HG03457 (cell line): ENCODE measurements around the gene GTSE1.

Experiments used
- ATAC-seq: cut with Tn5 transposase; IDR thresholded peaks from one replicate; pipeline ENCODE4 v1.9.1; 2021; ENCODE audit warnings: moderate number of reproducible peaks; ENCODE audit not compliant: unreplicated experiment

The GTSE1 gene

DNA sequence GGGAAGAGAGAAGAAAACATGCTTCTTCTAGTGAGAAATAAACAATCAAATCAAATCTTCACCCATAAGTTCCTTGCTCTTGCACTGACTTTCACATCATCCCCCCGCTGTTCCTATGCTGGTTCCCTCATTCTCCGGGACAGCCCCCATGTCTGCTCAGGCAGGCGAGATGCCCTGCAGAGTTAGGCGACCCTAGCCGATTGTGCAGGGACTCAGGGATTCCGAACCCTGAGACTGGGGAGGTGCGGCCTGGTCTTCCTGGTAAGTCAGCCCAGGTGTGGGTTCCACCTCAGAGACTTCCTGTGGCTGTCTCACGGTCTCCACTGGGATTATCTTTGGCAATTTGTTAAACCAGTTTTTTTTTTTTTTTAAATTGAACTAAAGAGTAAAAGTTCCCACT, 22.3 kb upstream of the GTSE1 start:
- no peak for ATAC-seq

DNA sequence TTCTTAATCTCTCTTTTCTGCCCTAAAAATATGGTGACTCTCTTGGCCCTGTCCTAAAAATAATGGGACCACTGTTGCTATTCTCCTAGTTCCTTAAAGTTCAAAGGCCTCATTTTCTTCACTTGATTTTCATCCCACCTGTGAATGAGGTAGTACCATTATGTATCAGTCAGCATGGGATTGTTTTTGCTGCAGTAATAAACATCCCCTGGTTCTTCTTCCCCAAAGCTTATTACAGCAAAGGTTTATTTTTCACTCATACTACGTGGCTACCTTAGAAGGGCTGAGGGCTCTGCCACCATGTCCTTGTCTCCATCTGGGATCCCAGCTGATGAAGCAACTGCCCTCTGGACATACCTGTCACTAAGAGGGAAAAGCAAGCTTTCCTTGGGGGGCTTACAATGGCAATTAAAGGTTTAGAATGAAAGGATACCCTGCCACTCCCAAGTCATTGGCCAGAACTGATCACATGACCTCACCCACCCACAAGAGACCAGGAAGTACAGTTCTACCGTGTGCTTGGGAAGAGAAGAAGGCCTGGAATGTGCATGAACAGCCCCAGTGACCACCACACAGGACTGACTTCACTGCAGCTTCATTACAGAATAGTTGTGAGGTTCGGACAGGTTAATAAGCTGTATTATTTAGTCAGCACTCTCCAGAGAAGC, 21.1 kb upstream of the GTSE1 start:
- ATAC-seq: no peak

DNA sequence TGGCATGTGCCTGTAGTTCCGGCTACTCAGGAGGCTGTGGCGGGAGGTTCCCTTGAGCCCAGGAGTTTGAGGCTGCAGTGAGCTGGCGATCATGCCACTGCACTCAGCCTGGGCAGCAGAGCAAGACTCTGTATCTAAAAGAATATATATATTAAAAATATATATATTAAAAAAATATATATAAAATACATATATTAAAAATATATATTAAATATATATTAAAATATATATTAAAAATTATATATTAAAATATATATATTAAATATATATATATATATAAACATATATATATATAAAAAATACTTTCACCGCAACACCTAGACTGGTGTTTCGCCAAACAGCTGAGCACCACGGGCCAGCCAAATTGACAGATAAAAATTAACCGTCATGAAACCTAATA, 20.1 kb upstream of the GTSE1 start:
- no peak for ATAC-seq

DNA sequence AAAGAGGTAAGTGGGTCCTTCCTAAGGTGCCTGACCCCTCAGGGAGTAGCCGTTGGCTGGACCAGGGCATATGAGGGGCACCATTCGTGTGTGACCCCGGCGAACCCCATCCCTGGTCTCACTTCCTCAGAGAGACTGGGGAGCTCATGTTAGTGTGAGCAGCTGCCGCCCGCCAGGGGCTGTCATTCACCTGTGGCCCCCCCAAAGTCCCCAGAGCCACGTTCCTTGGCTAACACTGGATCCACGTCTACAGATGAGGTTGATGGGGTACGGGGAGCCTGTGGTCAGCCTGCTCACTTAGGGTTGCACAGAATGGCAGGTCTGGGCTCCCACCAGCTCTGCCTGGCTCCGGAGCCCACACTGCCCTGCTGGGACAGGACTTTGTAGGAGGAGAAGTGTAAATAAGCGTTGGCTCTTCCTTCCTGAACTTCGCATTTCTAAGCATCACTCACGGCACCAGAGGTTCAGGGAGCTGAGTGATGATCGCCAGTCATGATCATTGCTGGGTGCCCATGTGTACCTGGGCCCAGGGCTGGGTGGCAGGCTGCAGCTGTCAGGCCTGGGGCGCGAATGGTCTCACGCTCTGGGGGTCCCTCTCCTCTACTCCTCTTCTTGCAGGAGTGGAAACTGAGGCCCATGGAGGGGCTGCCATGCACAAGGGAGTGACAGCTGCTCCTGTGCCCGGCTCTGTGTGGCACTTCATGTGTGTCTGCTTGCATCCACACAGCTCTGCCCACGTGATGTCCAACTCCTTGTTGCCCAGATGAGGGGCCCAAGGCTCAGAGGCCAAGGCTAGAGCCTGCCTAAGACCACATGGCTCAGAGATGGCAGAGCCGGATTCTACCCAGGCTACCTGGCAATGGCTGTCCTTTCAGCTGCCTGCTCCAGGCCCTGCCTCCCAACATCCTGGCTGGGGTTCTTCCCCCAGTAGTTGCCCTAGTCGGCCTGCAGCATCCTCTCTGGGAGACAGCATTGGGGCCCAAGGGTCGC, 17.7 kb upstream of the GTSE1 start:
- no peak for ATAC-seq

DNA sequence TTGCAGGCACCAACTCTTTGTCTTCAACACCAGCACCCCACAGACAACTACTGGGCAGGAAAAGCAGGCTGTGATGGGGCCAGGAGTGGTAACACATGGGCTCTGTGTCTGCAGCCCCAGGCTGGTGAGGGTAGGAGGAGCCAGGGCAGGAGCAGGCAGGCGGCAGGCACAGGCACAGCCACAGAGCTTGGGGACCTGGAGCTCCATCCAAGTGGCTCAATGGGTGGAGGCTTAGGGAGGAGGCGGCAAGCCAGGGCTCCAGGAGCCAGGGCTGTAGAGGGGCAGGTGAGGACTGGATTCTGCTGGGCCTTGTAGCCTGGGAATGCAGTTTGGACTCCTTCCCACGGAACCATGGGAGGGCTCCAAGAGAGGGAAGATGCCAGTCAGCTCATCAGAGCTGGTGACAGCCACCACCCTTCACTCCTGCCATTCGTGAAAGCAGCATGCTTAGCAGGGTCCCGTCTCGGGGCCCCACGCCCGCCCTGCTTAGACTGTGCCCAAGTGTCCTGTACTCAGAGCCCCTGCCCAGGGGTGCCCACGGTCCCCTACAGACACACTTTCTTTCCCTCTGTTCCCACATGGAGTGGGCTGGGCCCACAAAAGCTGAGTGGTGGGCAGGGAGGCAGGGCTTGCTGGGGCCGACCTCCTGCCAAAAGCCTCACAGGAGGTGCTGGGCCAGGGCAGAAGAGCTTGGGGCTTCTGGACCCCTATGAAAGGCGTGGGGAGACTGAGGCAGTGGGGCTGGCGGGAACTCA, 16.4 kb upstream of the GTSE1 start:
- ATAC-seq: no peak

DNA sequence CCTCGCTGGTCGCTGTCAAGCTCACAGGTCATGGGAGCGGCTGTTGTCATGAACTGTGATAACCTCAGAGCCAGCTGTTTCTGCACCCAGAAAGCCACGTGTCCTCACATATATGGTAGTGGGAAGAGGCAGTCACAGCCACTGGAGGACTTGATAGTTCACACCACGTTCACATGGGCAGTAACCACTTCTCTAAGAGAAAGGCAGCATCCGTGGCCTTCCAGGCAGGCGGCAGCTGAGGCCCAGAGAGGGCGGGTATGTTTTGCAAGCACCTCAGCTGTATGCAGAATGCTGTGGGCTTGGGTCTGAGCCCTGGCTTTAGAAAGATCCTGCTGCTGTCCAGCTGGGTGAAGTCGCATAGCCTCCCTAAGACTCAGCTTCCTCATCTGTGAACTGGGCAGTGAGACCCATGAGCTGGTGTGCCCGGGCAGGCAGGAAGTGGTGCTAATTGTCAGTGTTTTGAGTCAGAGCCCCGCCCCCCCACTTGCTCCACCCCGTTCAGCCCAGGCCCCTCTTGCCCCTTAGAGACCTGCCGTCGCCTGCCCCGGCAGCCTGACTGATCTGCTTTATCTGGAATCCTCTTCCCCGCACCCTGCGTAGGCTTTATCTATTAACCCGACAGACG, 15.6 kb upstream of the GTSE1 start:
- ATAC-seq: no peak

DNA sequence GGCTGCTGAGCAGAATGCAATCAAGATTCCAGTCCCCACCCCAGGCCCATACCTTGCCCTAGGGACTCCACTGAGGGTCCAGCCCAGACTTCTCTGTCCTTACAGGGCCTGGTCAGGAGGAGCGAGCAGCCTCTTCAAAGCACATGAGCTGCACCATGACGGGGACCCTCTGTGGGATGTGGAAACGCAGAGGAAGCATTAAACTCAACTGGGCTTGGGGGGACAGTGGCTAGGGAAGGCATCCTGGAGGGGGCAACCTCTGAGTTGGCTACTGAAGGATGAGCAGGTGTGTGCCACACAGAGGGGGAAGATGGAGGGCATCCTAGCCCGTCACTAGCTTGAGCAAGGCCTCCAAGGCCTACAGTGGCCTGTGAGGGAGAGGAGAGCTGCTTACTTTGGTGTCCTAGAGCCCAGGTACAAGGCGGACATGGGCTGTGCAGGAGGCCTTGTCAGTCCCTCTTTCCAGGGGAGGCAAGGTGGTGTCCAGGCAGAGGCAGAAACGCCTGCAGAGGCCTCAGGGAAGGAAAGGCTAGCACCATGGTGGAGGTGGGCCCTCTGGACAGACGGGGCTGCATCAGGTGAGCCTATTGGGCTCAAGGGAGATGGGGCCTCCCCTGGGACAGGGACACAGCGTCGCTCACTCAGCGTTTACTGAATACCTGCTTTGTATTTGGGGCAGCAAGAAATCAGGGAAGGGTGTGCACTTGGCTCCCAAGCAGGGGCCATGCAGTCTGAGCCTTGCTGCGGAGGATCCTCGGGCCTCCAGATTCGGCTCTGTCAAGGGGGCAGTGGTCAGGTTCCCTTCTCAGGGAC, 14.6 kb upstream of the GTSE1 start:
- no peak for ATAC-seq

DNA sequence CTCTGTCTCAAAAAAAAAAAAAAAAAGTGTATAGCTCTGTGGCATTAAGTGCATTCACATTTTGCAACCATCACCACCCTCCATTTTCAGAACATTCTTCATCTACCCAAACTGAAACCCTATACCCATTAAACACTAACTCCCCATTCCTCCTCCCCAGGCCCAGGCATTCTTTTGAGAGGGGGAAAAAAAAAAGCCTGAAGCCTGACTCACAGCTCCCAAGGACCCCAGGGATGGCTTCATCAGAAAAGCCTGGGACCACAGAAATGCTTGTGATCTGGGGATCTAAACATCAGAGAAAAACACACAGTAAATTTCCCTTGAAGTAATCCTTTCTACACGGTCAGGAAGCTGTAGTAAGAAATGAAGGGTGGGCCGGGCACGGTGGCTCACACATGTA, 10.7 kb upstream of the GTSE1 start:
- no peak for ATAC-seq

DNA sequence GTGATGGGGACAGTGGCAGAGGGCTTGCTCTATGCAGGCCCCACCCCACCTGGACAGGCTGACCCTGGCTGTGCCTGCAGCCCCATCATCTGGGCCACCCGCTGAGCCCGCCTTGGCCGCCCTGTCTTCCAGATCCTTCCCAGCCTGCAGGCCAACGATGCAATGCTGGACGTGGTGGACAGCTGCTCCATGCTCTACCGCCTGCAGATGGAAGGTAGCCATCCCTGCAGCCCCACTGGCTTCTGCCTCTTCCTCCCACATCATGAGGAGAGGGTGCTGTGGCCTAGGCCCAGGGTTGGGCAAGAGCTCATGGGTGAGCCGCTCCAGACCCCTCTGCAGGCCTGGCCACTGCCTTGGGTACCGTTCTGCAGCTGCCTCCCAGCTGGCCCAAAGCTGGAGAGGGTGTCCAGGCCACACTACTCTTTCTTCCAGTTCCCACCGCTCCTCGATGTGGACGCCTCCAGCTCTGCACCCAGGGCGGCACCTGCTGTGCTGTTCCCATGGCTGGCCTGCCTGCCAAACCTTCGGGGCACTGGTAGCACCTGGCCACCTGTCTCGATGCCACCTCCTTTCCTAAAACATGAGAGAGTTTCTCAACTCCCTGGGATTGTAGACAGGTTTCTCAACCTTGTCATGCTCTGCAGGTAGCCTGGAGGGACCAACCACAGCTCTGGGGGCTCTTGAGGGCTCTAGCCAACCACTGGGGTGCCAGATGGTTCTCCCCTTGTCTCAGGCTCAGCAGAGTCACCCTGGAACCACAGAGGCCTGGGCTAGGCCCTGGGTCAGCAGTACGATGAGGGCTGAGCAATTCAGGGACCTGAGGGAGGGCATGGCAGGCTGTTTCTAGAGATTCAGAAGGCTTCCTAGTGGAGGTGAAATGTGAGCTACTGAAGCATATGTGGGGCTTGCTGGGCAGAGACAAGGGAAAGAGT, 9.5 kb upstream of the GTSE1 start:
- no peak for ATAC-seq

DNA sequence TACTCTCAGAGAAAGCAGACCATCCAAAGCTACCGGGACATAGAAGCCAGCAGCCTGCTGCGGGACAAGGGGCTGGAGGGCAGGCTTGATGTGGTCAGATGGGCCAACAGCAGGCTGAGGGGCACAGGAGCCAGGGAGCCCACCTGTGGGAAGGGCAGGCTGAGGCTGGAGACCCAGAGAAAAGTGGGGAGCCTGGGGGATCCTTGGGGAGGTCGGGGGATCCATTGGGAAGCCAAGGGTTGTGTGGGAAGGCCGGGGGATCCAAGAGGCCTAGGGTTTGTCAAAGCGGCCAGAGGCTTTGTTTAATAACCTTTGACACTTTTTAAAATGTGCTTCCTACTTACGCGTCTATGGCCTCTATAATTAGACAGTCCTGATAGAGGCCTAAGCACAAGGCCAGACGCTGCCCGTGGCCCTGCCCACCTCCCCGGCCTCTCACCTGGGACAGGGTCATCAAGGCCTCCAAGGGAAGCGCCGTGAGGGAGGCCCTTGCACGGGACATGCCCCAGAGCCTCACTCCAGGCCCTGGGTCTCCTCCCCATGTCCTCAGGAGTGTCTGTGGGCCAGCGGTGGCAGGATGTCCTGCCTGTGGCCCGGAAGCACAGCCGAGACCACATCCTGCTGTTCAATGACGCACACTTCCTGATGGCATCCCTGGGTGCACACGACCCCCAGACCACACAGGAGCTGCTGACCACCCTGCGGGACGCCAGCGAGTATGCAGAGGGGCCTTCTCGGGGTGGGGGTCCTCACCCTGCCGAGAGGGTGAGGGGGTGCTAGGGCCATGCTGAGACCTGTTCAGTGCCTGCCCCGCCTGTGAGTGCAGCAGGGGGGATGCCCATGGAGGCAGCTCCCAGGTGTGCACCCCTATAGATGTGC, 8.6 kb upstream of the GTSE1 start:
- no peak for ATAC-seq

DNA sequence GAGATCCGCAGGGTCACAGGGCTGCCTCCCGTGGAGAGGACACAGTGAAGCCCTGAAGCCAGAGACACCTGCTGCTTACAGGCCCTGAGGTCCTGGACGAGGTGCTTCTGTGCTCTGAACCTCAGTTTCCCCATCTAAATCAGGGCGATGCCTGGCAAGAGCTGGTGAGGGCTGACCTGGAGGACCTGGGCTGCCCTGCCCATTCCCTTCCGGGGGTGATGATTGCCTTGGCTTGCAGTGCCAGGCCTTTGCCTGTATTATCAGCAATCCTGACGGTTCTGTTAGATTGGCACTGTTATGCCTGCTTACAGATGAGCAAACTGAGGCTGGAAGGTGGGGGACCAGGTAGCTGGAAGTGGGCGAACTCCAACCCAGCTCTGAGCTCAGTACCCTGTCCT, 7.8 kb upstream of the GTSE1 start:
- ATAC-seq: no peak

DNA sequence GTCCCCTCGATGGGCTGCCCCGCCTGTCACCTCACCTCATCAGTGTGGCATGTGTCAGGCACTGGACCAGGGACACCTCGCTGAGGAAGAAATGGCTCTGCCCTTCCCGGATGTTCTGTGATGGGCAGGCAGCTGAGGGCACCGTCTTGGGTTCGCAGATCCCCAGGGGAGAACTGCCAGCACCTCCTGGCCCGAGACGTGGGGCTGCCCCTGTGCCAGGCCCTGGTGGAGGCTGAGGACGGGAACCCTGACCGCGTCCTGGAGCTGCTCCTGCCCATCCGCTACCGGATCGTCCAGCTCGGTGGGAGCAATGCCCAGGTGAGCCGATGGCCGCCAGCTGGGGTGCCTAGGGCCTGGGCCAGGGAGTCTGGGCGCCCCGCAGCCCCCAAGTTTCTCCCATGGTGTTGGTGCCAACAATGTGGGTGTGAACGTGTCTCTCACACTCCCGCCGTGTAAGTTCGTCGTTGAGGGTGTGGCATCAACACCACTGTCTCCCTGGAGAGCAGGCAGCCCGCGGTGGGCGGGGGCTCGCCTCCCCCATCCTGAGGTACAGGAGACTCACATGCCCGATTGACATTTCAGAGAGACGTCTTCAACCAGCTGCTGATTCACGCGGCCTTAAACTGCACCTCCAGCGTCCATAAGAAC, 7.3 kb upstream of the GTSE1 start:
- ATAC-seq: no peak

DNA sequence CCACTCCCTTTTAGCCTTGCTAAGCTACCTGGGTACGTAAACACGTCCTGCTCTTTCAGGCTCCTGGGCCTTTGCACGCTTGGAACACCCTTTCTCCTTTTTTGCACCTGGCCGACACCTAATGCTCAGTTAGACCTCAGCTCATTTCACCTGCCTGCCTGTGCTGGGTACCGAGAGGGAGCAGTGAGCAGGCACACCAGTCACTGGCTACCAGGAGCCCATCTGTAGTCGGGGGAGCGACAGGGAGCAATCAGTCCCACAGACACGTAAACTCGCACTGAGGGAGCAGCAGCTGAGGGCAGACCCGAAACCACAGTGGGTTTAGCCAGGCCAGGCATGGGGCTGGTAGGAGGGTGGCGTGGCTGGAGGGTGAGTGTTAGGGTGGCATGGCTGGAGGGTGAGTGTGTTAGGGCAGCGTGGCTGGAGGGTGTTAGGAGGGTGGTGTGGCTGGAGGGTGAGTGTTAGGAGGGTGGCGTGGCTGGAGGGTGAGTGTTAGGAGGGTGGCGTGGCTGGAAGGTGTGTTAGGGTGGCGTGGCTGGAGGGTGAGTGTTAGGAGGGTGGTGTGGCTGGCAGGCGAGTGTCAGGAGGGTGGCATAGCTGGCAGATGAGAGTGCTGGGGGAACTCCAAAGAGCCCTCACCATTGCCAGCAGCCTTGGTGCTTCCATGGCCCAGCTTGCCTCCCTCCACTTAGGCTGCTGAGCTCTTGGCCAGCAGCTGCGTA, 6.4 kb upstream of the GTSE1 start:
- ATAC-seq: no peak

DNA sequence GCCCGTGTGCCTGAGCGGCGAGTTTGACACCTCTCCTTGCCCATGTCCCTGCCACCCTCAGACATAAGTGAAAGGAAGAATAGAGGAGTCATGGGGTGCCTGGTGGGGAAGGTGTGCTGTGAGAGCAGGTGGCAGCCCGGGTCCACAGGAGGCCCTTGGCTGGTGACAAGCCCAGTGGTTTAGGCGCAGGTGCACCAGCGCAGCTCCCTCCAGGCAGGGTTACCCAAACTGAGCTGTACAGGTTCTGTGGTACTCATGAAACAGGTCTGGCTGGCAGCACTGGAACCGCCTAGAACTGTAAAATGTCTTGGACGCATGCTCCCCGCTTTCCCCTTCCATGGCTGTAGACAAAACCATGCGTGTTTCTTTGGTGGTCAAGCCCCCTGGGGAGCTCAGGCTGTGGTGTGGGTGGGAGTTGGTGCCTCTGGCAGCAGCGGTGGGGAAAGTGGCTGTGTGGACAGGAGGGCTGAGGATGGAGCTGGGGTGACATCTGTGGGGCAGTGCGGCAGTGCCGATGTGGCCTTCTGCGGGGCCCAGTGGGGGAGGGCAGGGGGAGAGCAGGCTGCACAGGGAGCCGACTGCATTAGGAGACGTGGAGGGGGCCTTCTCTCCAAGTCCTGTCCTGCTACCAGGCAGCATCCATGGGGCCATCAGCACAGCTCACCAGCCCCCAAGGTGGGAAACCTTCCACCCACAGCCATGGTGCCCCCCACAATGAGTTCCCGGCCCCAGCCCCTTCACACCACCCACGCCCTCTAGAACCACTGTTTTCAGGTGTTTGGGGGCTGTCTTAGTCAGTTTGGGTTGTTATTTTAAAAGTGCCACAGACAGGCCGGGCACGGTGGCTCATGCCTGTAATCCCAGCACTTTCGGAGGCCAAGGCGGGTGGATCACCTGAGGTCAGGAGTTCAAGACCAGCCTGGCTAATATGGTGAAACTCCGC, 5.6 kb upstream of the GTSE1 start:
- ATAC-seq: no peak

DNA sequence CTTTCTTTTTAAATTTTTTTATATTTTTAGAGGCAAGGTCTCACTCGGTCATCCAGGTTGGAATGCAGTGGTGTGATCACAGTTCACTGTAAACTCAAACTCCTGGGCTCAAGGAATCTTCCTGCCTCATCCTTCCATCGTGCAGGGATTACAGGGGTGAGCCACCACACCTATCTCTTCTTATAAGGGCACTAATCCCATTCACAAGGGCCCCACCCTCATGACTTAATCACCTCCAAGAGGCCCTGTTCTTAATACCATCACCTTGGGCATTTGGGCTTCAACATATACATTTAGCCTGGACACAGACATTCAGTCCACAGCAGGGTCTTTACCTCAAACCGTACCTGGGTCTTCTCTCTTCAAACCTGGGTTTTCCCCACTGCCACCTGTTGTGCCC, 4.5 kb upstream of the GTSE1 start:
- ATAC-seq: no peak

DNA sequence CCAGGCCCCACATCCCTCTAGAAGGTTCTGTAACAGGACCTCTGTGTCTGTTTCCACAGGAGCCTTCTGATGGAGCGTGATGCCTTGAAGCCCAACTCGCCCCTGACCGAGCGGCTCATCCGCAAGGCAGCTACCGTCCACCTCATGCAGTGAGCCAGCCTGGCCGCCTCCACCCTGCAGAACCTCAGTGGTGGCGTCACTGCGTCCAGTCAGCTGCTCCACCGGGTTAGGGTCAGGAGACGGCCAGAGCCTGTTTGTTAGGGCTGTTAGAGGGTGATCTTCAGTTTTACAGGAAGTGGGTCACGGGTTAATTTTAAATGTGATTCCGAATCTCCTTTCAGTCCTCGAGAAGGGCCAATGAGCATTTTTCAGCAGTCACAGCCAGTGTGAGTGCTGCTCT, 3.9 kb upstream of the GTSE1 start:
- ATAC-seq: no peak
